Stimulated activated CD8-positive, alpha-beta memory T cell treated with anti-CD3 and anti-CD28 coated beads, Interleukin-4, amount 100 ng/mL, for 1 hour (primary cell): ENCODE measurements around the gene CYP1A2.
"Not testable (repeated sequence)": the region's sequence is repeated elsewhere in the genome, so short reads cannot be mapped to it uniquely, and the experiment has no call there.

Source experiments
- DNase-seq, 2 donors: peaks; one replicate each; pipeline ENCODE4 v3.0.0-alpha.2; 2020; ENCODE audit warnings: low read depth in 2 of 2, low spot score in 1 of 2

Gene CYP1A2

DNA sequence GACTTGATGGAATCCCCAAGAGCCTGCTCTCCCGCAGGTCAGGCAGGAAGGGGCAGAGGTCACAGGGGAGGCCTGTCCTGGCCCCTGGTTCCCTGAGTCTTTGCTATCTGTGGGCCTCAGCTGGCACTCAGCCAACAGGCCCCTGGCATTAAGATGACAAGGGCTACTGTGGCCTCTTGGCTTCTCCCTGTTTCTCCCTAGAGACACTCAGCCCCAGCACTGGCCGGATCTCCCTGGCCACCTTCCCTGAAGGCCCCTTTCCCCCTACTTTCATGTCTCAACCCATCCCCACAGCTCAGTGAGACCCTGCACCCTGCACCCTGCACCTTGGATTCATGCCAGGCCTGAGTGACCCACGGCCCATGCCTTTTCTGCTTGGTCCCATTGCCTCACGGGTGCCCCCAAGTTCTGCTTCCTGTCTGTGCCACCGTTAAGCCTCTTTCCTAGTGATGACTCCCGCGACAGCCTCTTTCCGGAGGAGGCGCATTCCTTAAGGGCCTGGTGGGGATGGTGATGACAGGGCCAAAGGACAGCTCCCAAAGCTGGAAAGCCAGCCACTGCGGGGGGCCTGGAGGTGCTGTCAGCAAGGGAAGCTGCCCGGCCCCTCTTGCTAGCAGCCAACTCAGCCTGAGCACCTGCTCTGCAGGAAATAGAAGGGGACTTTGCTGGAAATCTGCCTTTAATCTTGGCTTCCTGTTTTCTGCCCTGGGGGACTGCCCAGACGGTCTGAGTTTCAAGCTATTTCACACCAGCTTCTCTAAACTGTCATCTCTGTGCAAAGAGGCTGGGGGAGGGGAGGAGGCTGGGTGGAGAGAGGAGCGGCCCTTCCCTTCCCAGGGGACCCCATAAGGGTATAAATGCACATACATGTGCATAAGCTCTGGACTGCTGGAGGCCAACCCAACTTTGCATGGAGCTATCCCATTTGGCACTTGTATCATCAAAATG lies 28.4 kb downstream of the CYP1A2 start:
- DNase-seq, result no peak

DNA sequence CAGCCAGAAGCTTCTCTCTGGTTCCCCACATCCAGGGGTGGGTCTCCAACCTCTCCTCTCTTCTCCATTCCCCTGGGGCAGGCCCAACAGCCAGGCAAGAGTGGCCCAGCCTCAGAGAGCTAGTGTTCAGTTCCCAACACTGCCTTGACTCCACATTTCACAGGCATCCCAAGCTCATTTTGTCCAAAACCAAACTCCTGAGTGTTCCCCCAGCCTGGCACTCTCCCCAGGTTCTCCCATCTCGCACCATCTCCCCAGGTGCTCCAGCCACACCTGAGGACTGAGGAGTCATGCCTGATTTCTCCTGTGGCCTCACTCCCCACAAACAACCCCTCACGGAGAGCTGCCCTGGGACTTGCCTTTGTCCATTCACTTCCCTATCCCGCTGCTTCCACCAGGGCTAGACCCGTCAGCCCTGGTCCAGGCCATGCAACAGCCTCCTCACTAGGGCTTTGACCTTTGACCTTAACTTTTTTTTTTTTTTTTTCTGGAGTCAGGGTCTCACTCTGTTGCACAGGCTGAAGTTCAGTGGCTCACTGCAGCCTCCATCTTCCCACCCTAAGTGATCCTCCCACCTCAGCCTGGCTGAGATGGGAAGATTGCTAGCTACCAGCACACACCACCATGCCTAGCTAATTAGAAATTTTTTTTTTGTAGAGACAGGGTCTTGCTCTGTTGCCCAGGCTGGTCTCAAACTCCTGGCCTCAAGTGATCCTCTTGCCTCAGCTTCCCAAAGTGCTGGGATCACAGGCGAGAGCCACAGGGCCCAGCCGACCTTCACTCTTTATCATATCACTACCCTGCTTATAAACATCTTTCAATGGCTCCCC lies 29.3 kb downstream of the CYP1A2 start:
- no peak for DNase-seq

DNA sequence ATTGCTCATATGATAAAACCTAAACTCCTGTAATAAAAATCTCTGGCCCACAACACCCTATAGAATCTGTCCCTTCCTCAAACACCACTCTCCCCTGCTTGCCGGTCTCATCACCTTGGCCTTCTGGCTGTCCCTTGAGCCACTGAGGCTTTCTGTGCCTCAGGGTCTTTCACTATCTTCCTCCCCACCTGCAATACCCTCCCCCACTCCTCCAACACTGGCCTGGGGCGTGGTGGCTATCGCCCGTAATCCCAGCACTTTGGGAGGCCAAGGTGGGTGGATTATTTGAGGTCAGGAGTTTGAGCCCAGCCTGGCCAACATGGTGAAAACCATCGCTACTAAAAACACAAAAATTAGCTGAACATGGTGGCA lies 29.9 kb downstream of the CYP1A2 start:
- DNase-seq, result no peak

DNA sequence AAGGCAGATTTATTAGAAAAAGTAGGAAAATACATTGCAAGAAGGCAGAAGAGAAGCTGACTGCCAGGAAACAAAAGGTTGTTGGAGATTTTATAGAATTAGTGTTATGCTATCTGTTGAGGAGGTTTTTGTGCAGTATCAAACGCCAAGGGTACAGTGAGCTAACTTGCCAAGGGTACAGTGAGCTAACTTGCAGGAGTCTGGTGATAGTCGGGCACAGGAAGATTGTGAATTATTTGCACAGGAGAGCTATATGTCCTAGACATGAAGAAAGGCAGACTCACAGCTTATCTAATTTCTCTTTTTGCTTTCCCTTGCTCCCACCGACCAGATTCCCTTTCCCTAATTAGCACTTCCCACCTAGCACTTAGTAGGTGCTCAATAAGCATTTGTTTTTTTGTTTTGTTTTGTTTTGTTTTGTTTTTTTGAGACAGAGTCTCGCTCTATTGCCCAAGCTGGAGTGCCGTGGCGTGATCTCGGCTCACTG lies 30.6 kb downstream of the CYP1A2 start:
- DNase-seq, result no peak

DNA sequence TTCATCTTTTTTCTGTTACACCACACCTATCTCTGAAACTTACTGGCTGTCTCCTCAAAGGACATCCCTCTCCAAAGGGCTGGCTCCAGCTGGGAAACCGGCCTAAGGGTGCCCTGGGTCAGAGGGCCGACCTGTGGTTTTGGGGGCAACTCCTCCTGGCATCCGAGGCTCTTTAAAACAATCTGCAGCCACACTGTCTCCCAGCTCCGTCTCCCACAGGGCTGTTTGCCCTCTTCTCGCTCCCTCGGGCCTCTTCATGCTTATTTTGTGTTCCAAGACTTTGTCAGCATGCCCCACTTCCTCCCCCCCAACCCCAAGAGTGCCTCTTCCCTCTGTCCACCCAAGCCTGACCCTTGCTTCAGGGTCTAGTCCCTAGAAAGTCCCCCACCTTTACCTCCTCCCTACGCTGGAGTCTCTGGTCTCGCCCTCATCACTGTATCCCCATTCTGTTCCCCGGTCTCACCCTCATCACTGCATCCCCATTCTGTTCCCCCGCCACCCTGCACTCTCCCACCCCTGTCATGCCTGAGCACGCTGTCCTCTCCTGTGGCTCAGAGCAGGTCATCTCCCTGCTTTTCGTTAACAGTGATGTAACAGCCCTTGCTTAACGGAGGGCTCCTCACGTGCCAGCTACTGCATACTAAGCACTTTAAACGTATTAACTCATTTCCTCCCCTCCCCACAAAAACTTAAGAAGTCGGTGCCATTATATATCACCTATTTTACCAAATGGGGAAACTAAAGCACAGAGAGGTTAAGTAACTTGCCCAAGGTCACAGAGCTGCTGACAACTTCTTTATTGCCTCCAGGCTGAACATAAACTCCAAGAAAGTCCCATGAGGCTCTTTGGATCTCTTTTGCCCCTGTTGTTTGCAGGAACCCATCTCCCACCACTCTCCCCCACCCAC lies 32.1 kb downstream of the CYP1A2 start:
- no peak for DNase-seq

DNA sequence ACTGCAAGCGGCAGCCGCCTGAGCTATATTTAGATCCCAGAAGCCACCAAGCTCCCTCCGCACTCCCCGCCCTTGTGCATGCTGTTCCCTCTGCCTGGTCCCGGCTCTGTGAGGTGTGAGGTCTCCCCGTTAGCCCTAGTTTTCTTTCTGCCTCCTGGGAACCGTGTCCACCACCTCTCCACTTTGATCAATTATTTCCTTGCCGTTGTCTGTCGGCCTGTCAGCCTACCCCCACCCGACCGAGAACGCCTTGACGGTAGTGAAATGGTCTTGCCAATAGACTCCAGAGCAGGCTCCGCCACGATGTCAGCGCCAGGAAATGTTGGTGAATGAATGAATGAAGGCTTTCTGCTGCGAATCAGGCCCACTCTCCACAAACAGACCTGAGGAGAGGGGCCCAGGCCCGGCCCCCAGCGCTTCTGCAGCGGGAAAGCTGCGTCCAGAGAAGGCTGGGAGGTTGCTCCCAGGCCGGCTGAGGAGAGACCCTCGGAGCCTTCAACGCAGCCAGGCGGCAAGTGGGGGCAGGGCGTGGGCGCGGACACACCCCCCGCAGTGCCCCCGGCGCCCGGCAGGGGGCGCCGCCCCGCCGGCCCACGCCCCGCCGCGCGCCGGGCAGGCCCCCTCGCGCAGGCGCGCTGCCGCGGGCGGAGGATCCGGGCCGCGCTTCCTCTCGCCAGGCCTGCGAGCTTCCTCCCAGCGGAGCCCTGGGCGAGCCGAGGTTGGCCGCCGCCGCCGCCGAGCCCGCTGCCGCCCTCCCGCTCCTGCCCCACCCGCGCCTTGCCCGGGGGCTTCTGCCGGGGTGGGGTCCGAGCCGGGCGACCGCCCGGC lies 33.0 kb downstream of the CYP1A2 start, which contains the start of gene CSK:
TSS of gene CSK (plus strand) at position 650 of the 828 bp plus-strand sequence. CDS start 16,218 bp downstream, outside the sequence.
- DNase-seq, result peak; percentile 52 to 61

DNA sequence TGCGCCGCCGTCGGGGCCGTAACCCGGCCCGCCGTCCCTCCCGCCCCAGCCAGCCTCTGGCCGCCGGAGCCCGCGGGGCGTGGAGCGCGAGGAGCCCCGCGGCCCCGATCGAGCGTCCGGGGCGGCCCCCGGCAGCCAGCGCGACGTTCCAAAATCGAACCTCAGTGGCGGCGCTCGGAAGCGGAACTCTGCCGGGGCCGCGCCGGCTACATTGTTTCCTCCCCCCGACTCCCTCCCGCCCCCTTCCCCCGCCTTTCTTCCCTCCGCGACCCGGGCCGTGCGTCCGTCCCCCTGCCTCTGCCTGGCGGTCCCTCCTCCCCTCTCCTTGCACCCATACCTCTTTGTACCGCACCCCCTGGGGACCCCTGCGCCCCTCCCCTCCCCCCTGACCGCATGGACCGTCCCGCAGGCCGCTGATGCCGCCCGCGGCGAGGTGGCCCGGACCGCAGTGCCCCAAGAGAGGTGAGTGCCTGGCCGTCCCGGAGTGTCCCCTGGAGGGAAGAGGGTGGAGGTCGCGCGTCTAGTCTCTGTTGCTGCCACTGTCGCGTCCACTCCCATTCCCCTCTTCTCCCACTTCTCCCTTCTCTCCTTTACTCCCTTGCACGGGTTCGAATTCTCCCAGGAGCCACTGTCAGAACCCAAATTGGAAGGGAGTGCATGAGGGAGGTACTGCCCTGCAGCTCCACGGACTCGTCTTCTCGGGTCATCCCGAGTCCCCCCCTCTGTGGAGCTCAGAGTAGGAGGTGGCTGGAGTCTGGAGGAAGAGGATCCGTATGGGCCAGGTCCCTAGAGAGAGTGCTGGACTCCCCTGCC lies 33.8 kb downstream of the CYP1A2 start:
- no peak for DNase-seq

DNA sequence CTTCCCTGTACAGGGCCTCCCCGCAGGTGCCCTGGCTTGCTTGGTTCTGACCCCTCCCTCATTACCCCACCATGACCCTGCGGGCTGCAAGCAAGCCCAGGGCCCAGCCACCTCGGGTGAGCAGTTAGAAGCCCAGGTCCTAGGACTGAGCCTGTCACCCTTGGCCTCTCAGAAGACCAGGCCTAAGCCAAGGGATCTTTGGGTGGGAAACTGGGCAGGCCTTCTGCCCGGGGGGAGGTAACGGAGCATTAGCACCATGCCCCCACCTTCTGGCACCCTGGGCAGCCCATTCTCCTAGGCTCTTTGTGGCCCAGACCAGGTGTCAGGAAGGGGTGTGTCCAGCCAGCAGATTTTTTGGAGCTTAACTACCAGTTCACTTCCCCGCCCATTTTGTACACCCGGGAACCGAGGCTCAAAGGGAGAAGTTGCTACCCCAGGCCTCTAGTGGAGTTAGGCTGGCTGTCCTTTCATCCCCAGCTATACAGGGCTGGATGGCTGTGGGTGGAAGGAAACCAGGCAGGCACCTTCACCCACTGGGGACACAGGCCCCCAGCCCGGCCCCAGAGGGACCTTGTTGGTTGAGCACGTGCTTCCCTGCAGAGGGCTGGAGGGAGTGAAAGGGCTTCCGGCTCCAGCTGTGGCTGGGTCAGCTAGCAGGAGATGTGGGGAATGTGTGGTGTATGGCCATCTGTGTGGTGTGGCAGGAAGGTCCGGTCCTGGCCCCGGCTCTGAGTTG lies 34.6 kb downstream of the CYP1A2 start:
- DNase-seq, result no peak

DNA sequence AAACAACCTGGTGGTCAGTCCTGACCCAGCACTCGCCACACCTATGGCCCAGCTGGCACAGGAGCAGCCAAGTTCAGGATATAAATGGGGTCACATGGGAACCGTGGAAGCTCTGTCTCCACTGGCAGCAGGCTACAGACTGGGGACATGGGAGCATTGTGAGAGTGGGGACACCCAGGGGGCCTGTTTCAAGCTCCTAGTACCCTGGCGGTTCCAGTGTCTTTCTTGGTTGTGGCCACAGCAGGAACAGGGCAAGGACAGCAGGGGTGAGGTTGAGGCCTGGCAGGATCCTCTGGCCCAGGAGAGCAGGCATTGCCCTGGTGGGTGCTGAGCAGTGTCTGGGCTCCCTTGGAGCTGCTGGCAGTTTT lies 35.1 kb downstream of the CYP1A2 start:
- DNase-seq, result no peak

DNA sequence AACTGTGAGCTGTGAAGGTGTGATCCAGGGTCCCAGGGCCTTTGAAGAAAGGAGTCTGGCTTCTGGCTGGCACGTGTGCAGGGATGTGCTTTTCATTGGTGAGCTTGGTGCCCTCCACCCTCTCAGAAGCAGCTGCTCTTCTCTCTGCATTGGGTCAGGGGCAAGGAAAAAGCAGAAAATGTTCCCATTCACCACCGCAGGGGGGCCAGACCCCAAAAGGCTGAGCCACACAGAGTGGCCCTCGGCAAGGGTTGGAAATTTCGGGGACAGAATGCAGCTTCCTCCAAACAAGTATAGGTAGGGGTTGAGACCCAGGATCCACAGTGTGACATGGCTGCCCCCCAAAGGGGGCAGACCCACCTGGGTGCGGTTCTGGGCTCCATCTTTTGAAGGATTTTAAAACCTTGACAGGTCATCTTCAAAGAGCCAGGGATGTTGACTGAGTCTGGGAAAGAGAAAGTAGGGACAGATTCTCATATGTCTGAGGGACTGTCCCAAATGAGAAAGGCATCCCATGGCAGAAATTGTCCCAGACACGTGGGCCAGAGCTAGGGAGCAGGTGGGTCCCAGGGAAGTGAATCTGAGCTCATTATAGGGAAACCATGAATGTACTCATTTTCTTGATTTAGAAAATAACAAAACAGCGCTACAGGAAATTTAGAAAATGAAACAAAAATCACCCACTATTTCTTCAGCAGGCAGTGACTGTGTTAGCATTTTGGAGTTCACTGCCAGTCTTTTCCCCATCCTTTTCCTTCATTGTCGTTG lies 36.0 kb downstream of the CYP1A2 start:
- DNase-seq, result no peak

DNA sequence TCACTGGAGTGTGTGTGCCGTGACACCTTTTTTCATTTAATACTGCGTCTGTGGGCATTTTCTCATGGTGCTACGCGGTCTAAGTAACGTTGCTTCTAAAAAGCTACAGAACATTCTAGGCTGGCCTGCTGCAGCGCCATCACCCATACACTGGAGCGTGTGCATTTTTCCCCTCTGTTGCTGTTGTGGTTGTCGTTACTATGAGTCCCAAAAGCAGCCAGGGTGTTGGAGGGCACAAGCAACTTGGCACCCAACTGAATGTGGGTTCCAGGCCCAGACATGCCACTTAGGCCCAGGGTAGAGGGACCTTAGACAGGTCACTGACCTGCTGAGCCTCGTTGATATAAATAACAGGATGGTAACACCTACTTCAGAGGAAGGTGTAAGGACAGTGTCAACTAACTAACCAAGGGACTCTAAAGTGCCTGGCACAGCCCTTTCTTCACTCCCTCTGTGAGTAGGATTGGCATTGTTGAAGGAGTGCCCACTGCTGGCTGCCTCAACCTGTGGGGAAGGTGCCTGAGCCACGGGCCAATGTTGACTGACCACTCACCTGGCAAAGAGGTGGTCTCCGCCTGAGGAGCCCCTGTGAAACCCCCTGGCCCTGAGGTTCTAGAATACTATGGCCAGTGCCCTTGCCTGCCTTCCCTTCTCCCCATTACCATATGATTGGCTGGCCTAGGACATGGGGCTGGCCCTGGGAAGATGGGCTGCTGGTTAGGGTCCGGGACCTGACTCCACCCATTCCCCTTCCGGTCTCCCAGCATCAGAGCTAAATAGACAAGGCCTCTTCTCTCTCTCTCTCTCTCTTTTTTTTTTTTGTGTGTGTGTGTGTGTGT lies 36.8 kb downstream of the CYP1A2 start:
- DNase-seq, result no peak

DNA sequence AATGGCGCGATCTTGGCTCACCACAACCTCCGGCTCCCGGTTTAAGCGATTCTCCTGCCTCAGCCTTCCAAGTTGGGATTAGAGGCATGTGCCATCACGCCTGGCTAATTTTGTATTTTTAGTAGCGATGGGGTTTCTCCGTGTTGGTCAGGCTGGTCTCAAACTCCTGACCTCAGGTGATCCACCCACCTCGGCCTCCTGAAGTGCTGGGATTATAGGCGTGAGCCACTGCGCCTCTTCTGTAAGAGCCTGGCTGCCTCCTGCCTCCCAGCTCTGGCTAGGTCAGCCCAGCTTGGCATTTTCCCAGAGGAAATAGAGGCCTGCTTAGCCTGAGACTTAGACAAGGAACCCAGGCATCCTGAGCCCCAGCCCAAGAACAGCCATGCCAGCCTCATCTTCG lies 37.4 kb downstream of the CYP1A2 start:
- DNase-seq, result not testable (repeated sequence)

DNA sequence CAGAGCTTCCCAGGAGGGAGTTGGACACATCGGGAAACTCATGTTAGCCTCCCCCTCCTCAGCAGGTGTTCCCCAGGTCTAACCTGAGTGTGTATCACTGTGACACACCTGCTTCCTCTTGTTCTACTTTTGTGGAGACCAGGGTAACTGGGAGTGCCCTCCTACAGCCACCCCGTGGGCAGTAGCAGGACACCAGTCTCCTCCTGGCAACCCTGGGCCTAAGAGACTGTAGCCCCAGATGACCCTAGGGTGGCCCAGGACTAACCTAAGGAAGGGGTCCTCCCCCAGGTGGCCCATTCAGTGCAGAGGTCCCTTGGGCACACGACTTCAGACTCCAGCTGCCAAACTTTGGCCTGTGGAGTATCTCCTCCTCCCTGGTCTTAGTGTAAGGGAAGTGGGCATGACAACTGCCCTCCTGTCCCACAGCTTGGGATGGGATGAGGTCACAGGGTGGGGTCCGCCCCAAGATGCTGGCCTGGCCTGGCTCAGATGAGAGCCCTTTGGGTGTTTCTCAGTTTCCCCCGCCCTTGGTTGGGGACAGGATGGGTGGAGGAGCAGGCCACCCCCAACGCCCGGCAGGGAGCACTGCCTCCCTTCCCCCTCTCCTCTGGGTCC lies 38.0 kb downstream of the CYP1A2 start:
- no peak for DNase-seq

DNA sequence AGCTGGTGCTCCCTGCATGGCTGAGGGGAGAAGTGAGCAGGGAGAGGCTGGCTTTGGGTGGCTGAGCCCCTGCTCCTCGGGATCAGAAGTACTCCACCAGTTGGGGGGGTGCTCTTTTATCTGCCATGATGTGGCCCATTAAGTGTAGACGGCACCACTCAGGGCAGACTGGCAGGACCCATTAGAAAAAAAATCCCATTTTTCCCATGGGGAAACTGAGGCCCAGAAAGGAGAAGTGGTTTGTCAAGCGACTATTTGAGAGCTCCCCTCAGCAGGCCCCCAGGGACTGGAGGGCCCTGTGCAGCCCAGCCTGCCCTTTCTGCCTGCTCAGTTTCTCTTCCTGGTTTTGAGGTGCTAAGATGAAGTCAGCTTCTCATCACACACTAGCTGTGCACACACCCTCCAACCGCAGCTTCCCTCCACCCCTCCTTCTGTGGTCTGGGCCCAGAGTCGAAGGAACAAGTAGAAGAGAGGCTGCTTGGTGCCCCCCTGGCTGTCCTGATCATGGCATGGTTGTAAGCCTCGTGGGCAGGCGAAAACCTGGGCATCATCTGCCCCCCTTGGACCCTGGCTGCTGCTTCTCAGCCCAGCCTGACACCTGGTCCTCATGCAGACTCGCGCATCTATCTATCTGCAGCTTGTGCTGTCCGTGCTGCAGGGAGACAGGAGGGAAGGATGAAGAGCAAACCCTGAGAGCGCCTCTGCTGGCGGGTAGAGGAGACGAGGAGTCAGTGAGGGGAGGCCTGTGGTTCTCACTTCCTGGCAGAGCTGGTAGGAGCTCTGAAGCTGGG lies 38.8 kb downstream of the CYP1A2 start:
- DNase-seq, result peak; percentile 76 to 80

DNA sequence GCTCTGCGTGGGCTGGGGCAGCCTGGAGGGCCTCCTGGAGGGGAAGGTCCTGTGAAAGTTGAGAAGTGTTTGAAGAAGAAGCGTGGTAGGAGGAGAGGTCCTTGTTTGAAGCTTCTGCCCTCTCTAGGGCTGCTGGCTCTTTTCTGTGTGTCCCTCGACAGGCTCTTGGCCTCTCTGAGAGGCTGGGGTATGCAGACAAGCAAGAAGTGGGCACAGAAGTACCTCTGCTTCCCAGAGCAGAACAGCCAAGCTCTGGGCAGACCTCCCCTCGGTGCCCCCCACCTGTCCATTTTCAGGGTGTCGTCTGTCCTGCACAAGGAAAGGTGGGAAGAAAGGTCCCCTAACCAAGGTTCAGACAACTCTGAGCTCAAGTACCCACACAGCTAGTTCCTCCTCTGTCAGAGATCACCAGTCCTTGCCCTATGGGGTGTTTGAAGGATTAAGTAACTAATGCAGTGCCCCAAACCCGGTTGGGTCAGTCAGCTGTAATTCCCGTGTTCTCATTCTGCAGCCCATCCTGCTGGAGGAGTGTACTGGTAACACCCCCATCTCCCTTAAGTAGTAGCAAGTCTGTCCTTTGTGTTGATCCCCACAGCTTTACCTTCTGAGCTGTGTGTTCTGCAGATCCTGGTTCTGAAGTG lies 39.5 kb downstream of the CYP1A2 start:
- DNase-seq, result no peak
